Parathyroid adenoma (tissue), 2 donors: ENCODE measurements around the gene ZNF414.

Experiments used
- H2AFZ ChIP-seq: fragments of 300-600 bp; sonication (generic); one replicate; pipeline ENCODE4 v1.7.0; 2017; ENCODE audit warnings: antibody characterized with exemption, mild to moderate bottlenecking
- H3K27ac ChIP-seq: fragments of 300-600 bp; sonication (generic); one replicate; pipeline ENCODE4 v1.7.0; 2017
- H3K27me3 ChIP-seq: fragments of 300-600 bp; sonication (generic); one replicate; pipeline ENCODE4 v1.7.0; 2017; ENCODE audit warnings: low read length; ENCODE audit not compliant: control insufficient read depth, insufficient read depth
- H3K36me3 ChIP-seq: fragments of 300-600 bp; sonication (generic); one replicate; pipeline ENCODE4 v1.7.0; 2017; ENCODE audit warnings: low read length; ENCODE audit not compliant: control insufficient read depth, insufficient read depth
- H3K4me1 ChIP-seq: fragments of 300-600 bp; sonication (generic); one replicate; pipeline ENCODE4 v1.7.0; 2017; ENCODE audit warnings: control low read depth
- H3K4me2 ChIP-seq: fragments of 300-600 bp; sonication (generic); one replicate; pipeline ENCODE4 v1.7.0; 2017; ENCODE audit warnings: low read length
- H3K4me3 ChIP-seq: fragments of 300-600 bp; sonication (generic); one replicate; pipeline ENCODE4 v1.7.0; 2017; ENCODE audit warnings: low read depth, low read length
- H3K79me2 ChIP-seq: fragments of 300-600 bp; sonication (generic); one replicate; pipeline ENCODE4 v1.7.0; 2017; ENCODE audit warnings: control low read depth
- H3K9ac ChIP-seq: fragments of 300-600 bp; sonication (generic); one replicate; pipeline ENCODE4 v1.7.0; 2017; ENCODE audit warnings: mild to moderate bottlenecking
- H3K9me3 ChIP-seq: fragments of 300-600 bp; sonication (generic); one replicate; pipeline ENCODE4 v1.7.0; 2017; ENCODE audit warnings: low read length; ENCODE audit not compliant: control insufficient read depth
- TF ChIP-seq, protein P1 (sequence below): fragments of 300-600 bp; sonication (generic); IDR thresholded peaks from one replicate; pipeline ENCODE4 v1.7.0; 2017; ENCODE audit warnings: antibody characterized with exemption, mild to moderate bottlenecking
- donor health status: primary hyperparathyroidism.

ZNF414 gene

DNA sequence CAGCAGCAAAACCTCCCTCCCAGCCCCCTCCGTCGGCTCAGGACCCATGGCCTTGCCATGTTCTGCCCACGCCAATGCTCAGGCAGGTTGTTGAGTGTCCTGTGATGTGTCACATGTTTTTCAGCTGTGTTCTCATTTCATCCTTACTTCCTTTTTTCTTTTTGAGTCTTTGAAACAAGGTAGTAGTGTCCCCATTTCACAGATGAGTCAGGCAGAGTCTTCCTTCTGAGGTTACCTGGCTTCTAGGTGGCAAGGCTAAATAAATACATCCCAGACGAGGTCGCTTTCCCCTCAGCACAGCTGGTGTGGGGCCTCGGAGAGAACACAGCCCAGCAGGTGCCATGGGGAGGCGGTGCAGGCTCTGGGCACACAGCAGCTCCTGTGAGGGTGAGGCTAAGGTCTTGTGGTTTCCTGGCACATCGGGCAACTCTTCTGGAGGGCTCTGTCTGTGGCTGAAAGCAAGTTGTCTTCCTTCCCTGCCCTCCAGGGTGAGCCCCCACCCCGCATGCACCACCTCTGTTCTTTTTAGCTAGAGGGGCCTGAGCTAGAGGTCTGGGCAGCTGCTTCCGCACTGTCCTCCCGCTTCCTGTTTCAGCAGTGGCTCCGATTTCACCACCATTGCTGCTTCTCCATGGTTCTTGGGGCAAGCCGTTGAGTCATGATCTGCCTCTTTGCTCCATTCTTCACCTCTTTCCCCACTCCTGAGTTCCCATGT, 26.7 kb downstream of the ZNF414 start:
- Histone ChIP-seq H3K79me2 (peaks cover 8% of the 10 kb centered on the region), H3K4me1 (no peaks in the 10 kb centered on the region), H3K27ac (no peak overlapping the region), H3K4me3 (no peak overlapping the region), H3K36me3 (no peaks in the 10 kb centered on the region), H3K9ac (no peak overlapping the region), H3K9me3 (no peaks in the 10 kb centered on the region), H3K4me2 (no peak overlapping the region), H3K27me3 (no peaks in the 10 kb centered on the region), H2AFZ (no peak overlapping the region)
- TF ChIP-seq, protein P1, sequence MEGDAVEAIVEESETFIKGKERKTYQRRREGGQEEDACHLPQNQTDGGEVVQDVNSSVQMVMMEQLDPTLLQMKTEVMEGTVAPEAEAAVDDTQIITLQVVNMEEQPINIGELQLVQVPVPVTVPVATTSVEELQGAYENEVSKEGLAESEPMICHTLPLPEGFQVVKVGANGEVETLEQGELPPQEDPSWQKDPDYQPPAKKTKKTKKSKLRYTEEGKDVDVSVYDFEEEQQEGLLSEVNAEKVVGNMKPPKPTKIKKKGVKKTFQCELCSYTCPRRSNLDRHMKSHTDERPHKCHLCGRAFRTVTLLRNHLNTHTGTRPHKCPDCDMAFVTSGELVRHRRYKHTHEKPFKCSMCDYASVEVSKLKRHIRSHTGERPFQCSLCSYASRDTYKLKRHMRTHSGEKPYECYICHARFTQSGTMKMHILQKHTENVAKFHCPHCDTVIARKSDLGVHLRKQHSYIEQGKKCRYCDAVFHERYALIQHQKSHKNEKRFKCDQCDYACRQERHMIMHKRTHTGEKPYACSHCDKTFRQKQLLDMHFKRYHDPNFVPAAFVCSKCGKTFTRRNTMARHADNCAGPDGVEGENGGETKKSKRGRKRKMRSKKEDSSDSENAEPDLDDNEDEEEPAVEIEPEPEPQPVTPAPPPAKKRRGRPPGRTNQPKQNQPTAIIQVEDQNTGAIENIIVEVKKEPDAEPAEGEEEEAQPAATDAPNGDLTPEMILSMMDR: no peak

- H3K79me2 ChIP-seq: peaks cover 12% of the 10 kb centered on the region
- TF ChIP-seq, protein P1: no peak
- no peaks in the 10 kb centered on the region for H3K9me3 ChIP-seq
- no peak overlapping the region for H3K4me2 ChIP-seq
- H3K27me3 ChIP-seq: no peaks in the 10 kb centered on the region
- H2AFZ ChIP-seq: no peak overlapping the region
- no peaks in the 10 kb centered on the region for H3K4me1 ChIP-seq
- H3K4me3 ChIP-seq: no peak overlapping the region
- H3K27ac ChIP-seq: no peak overlapping the region
- no peak overlapping the region for H3K9ac ChIP-seq
- H3K36me3 ChIP-seq: no peaks in the 10 kb centered on the region
Observed at GRCh38 chr19:8486661-8487136, 27.3 kb downstream of the ZNF414 start.

- H3K27ac ChIP-seq: no peak overlapping the region
- H3K4me3 ChIP-seq: no peak overlapping the region
- H3K9ac ChIP-seq: no peak overlapping the region
- H3K27me3 ChIP-seq: no peaks in the 10 kb centered on the region
- peaks cover 5% of the 10 kb centered on the region for H3K4me1 ChIP-seq
- no peaks in the 10 kb centered on the region for H3K36me3 ChIP-seq
- no peaks in the 10 kb centered on the region for H3K9me3 ChIP-seq
- TF ChIP-seq, protein P1: no peak
- no peak overlapping the region for H2AFZ ChIP-seq
- H3K79me2 ChIP-seq: peaks cover 21% of the 10 kb centered on the region
- H3K4me2 ChIP-seq: no peak overlapping the region
Observed at GRCh38 chr19:8485561-8486371, 28.2 kb downstream of the ZNF414 start.

DNA sequence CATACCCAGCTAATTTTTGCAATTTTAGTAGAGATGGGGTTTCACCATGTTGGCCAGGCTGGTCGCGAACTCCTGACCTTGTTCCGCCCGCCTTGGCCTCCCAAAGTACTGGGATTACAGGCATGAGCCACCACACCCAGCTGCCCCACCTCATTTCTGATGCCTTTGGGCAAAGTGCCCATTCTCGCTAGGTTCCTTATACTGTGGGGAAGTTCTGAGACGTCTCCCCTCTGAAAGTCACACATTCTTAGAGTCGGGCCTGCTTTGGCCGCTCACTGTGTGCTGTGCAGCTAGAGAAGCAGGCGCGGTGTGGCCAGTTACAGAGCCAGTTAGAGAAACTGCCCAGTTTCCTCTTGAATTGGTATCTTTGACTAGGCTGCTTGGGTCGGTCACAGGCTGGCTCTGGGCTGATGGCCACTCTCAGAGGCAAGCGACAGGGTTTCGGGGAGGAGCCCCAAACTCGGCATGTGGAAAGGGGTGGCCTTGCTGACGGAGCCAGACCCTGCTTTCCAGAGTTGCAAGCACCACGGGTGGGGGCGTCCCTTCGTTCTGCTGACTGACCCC, 29.6 kb downstream of the ZNF414 start:
- no peaks in the 10 kb centered on the region for H3K9me3 ChIP-seq
- no peak overlapping the region for H3K4me2 ChIP-seq
- H3K4me3 ChIP-seq: no peak overlapping the region
- H2AFZ ChIP-seq: no peak overlapping the region
- H3K27me3 ChIP-seq: no peaks in the 10 kb centered on the region
- peaks cover 28% of the 10 kb centered on the region for H3K79me2 ChIP-seq
- no peak overlapping the region for H3K27ac ChIP-seq
- H3K36me3 ChIP-seq: no peaks in the 10 kb centered on the region
- H3K4me1 ChIP-seq: peaks cover 12% of the 10 kb centered on the region
- TF ChIP-seq, protein P1: no peak
- no peak overlapping the region for H3K9ac ChIP-seq
